ENCODE data around the gene COL8A2. TPM values are rescaled to one million over a fixed set of nuclear protein-coding genes. Genes with fewer than 3 reads are reported as not detected.

The COL8A2 gene
- polyA plus RNA-seq, 3 donors, result 0.90 to 3.0 (median 1.6) TPM

DNA sequence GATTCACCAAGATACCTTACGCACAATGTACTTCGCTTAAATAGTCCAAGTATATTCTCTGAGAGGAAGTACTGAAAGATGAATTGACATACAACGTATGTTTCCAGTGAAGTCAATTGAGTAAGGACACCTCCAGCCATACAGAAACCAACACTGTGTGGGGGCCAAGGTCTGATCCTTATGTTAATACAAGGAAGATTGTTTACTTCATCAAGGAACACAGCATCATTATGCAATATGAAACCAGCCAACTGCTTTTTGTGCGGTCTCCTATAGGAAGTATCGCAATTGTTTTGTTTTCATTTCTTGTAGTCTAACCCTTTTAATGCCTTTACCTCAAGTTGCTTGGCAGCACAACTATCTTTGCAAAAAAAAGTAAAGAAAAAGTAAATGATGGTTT lies 69.3 kb downstream of the COL8A2 start:
- Histone ChIP-seq H3K4me3 (replicated peaks in 1 of 3; ENCODE audit: low read depth in 2 of 3, low read length in 3 of 3) (peak overlapping the region in 2 of 3 experiments; percentile 30 to 49), H3K27ac (ENCODE audit: low read depth in 1 of 2, low read length in 2 of 2) (peak overlapping the region in 1 of 2 donors; percentile 86), H2AFZ (ENCODE audit: insufficient read depth, low read depth, low read length, poor library complexity, severe bottlenecking) (peak overlapping the region; percentile 24), H3K79me2 (ENCODE audit: insufficient read depth, low read length) (no peaks in the 10 kb centered on the region), H3K4me1 (ENCODE audit: control insufficient read depth in 1 of 2, insufficient read depth in 2 of 2, low read length in 2 of 2) (peaks cover 14 to 23% of the 10 kb centered on the region in 2 donors), H4K20me1 (ENCODE audit: insufficient read depth, low read length) (no peaks in the 10 kb centered on the region), H3K27me3 (ENCODE audit: control insufficient read depth in 2 of 2, insufficient read depth in 2 of 2, low read length in 2 of 2) (no peaks in the 10 kb centered on the region), H3K4me2 (replicated peaks; ENCODE audit: extremely low read depth, low read length, poor library complexity, severe bottlenecking) (peak overlapping the region; percentile 48), H3K9ac (ENCODE audit: insufficient read depth, low read length, poor library complexity, severe bottlenecking) (no peak overlapping the region), H3K36me3 (replicated peaks in 1 of 2; ENCODE audit: control insufficient read depth in 1 of 2, insufficient read depth in 2 of 2, low read length in 2 of 2) (peaks cover 13 to 18% of the 10 kb centered on the region in 2 donors), H3K9me3 (replicated peaks in 1 of 2; ENCODE audit: control insufficient read depth in 1 of 2, insufficient read depth in 1 of 2, low read length in 2 of 2) (no peaks in the 10 kb centered on the region)
- H3K27me3 Mint-ChIP-seq (ENCODE audit: low read depth in 3 of 3), result peaks cover 0 to 2% (median 0%) of the 10 kb centered on the region in 3 donors
- peak overlapping the region in 6 of 7 donors; percentile 4 to 71 (median 52) for H3K27ac Mint-ChIP-seq
- no CpG with 5 or more reads among the region's 5 CpGs for WGBS (ENCODE audit: insufficient coverage)
- H3K4me3 Mint-ChIP-seq, result peak overlapping the region; percentile 35 to 68
- TF ChIP-seq, protein P1, sequence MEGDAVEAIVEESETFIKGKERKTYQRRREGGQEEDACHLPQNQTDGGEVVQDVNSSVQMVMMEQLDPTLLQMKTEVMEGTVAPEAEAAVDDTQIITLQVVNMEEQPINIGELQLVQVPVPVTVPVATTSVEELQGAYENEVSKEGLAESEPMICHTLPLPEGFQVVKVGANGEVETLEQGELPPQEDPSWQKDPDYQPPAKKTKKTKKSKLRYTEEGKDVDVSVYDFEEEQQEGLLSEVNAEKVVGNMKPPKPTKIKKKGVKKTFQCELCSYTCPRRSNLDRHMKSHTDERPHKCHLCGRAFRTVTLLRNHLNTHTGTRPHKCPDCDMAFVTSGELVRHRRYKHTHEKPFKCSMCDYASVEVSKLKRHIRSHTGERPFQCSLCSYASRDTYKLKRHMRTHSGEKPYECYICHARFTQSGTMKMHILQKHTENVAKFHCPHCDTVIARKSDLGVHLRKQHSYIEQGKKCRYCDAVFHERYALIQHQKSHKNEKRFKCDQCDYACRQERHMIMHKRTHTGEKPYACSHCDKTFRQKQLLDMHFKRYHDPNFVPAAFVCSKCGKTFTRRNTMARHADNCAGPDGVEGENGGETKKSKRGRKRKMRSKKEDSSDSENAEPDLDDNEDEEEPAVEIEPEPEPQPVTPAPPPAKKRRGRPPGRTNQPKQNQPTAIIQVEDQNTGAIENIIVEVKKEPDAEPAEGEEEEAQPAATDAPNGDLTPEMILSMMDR (IDR thresholded peaks at IDR 0.05), result no peak
- H3K36me3 Mint-ChIP-seq, result peaks cover 11 to 20% of the 10 kb centered on the region in 2 donors
- intact Hi-C loops (cut with micrococcal nuclease), result no loop called here
- peaks cover 24% of the 10 kb centered on the region for H3K4me1 Mint-ChIP-seq
- DNase-seq, result peak; percentile 9 to 39 (median 15)
- no peaks in the 10 kb centered on the region for H3K9me3 Mint-ChIP-seq

DNA sequence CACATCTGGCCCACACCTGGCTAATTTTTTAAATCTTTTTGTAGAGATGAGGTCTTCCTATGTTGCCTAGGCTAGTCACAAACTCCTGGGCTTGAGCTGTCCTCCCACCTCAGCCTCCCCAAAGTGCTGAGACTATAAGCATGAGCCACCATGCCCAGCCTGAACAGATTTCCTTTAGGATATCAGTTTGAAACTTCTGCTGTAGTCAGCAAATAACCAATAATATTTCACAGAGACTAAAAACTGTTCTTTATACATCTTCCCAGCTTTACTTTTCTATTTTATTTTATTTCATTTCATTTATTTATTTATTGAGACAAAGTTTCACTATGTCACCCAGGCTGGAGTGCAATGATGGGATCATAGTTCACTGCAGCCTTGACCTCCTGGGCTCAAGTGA lies 71.0 kb downstream of the COL8A2 start:
- H3K4me3 Mint-ChIP-seq, result no peak overlapping the region
- intact Hi-C loops (cut with micrococcal nuclease), result no loop called here
- H3K9ac ChIP-seq (ENCODE audit: insufficient read depth, low read length, poor library complexity, severe bottlenecking), result no peak overlapping the region

More for the DNA sequence above, 71.0 kb downstream of the COL8A2 start:
- no peaks in the 10 kb centered on the region for H3K27me3 Mint-ChIP-seq (ENCODE audit: low read depth in 3 of 3)
- peaks cover 15 to 26% of the 10 kb centered on the region in 2 donors for H3K36me3 Mint-ChIP-seq
- Histone ChIP-seq H3K4me1 (ENCODE audit: control insufficient read depth in 1 of 2, insufficient read depth in 2 of 2, low read length in 2 of 2) (peaks cover 14 to 23% of the 10 kb centered on the region in 2 donors), H4K20me1 (ENCODE audit: insufficient read depth, low read length) (no peaks in the 10 kb centered on the region), H3K27me3 (ENCODE audit: control insufficient read depth in 2 of 2, insufficient read depth in 2 of 2, low read length in 2 of 2) (no peaks in the 10 kb centered on the region), H3K4me3 (replicated peaks in 1 of 3; ENCODE audit: low read depth in 2 of 3, low read length in 3 of 3) (no peak overlapping the region), H3K9me3 (replicated peaks in 1 of 2; ENCODE audit: control insufficient read depth in 1 of 2, insufficient read depth in 1 of 2, low read length in 2 of 2) (no peaks in the 10 kb centered on the region), H3K27ac (ENCODE audit: low read depth in 1 of 2, low read length in 2 of 2) (no peak overlapping the region), H3K4me2 (replicated peaks; ENCODE audit: extremely low read depth, low read length, poor library complexity, severe bottlenecking) (no peak overlapping the region), H3K36me3 (replicated peaks in 1 of 2; ENCODE audit: control insufficient read depth in 1 of 2, insufficient read depth in 2 of 2, low read length in 2 of 2) (peaks cover 6 to 13% of the 10 kb centered on the region in 2 donors), H2AFZ (ENCODE audit: insufficient read depth, low read depth, low read length, poor library complexity, severe bottlenecking) (no peak overlapping the region), H3K79me2 (ENCODE audit: insufficient read depth, low read length) (no peaks in the 10 kb centered on the region)
- H3K27ac Mint-ChIP-seq, result peak overlapping the region in 1 of 7 donors; percentile 24
- peaks cover 0 to under 1% (median 0%) of the 10 kb centered on the region in 7 donors for H3K9me3 Mint-ChIP-seq
- TF ChIP-seq, protein P1 (IDR thresholded peaks at IDR 0.05), result no peak
- H3K4me1 Mint-ChIP-seq, result peaks cover 24% of the 10 kb centered on the region
- DNase-seq, result no peak

Measured in CD14-positive monocyte (primary cell).